ENCODE results near the gene LAMC2.

Gene LAMC2

DNA sequence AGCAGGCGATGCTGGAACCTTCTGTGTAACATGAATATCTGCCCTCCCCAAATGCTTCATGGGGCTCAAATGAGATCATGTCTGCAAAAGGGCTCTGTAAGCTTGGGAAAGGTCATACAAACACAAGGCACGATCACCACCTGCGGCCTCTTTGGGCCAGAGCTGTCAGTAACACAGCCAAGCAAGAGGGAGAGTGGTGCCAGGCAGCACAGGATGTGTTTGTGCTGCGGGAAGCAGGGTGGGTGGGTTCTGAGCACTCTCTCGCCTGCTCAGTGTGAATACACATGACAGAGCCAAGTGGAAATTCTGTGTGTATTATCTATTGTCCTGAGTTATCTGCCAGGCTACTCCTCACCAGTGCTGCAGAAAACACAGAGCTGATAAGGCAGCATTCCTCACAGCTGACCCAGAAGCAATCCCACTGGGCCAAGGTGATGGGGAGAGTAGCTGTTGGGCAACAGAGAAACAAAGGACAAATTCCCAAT is 101.2 kb downstream of the LAMC2 start:
- peak; percentile 99 for DNase-seq (ENCODE audit: low read depth)

DNA sequence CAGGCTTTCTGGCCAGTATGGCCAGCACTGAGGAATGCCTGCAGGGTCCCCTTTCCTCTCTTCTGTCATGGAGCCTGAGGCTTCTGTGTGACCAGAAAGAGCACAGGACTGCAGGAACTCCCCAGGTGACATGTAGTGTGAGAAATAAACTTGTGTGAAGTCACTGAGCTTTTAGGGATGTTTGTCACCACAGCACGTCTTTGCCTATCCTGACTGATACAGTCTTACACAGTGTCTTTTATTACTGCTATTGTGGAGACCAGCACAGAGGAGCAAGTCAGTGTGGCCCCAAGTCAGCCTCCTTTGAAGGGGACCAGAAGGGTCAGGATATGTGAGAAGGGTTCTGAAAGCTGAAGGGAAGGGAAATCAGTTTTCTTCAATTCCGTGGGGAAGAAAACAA is 102.5 kb downstream of the LAMC2 start:
- no peak for DNase-seq (ENCODE audit: low read depth)

DNA sequence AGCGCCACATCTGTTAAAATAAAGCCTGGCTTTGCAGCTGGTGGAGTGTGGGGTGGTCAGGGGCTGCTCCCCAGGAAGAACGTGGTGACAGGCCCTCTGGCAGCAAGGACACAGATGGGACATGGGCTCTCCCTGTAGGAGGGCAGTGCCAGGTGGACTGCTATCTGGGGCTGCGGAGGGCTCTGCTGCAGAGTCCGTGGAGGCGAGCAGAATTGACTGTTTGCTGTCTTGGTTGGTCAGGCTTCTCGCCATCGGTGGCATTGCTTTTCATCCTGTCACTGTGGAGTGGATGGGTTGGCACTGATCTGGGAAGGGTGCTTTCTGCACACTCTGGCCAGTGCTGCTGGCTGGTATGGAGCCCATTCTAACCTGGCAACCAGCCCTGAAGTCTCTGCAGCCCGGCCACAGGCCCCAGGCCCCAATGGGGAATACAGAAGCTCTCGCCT is 103.0 kb downstream of the LAMC2 start:
- DNase-seq (ENCODE audit: low read depth): no peak

DNA sequence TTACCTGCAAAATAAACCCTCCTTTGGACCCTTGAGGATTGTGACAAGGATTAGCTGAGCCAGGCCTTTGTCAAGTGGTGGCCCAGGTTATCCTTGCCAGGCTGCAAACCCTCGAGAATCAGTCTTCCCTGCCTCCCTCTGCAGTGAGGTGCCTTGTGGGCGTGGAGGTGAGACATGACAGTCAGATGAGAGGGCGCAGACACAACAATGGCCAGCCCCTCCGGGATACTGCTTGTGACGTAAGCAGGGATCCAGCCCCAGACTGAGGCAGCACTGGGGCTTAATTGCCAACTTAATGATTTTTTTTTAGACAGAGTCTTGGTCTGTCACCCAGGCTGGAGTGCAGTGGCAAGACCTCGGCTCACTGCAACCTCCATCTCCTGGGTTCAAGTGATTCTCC is 104.6 kb downstream of the LAMC2 start:
- no peak for DNase-seq (ENCODE audit: low read depth)

DNA sequence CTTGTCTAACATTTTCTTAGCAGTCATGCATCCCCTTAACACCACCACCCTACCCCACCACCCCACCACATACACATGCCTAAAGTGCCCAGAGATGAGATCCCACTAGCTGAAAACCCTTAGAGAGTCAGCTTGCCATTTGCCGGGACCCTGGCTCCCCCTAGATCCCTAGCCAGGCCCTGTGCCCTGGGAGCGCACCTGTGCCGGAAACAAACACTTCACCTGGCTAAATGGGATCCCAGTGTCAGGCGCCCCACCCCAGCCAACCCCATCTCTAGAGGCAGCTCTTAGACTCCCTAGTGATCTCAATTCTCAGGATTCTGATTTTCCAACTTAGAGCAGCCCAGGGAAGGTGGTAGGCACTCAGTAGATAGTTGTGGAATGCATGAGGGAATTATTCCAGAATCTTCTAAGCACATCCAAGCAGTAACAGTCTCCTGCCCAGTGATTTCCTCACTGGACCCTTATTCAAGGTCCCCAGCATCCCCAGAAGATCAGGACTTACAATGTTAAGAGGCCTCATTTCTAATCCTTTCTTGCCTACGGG is 105.2 kb downstream of the LAMC2 start:
- no peak for DNase-seq (ENCODE audit: low read depth)

DNA sequence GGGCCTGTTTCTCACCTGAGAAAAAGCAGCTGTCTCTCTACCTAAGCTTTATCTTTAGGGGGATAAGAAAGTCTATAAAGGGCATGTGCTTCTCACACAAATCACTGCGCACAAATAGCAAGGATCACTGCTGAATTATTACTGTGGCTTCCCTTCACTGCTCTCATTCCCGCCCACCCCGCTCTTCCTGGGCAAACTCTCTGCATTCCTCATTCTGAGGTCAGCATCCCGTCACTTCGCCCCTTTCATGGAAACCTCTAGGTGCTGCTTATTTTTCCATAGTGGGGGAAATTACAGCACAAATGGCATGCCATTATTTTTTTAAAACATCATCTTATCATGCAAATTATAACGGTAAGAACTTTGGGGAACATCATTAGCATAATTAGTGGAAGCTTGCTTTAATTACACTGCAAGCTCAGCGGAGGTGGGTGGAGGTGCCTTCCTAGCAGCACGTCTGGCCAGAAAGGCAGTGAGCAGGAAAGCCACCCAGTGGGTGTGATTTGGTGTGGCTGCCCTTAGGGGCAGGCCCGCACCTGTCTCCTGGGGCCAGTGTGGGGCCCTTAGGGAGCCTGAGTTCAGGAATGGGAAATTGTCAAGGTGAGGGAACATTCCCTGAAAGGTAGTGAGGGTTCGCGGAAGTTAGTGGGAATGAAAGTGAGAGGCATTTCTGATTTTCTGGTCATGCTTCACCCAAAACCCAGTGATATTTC is 105.9 kb downstream of the LAMC2 start:
- DNase-seq (ENCODE audit: low read depth): peak; percentile 96

DNA sequence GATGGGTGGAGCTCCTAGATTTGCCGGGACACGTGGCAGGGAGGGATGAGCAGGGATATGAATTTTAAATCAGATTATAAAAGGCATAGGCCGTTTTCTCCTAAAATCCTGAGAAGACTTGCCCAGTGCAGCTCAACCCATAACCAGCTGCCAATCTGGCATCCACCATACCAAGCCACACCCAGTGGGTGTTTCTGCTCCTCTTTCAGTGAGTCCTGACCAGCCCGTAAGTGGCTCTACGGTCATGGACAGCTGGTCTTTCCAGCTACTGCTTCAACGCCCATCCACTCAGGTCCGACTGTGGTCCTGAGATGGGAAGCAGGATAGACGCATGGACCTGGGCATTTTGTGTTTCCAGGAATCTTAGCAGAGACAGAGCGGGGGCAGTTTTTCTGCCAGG is 107.2 kb downstream of the LAMC2 start:
- no peak for DNase-seq (ENCODE audit: low read depth)

DNA sequence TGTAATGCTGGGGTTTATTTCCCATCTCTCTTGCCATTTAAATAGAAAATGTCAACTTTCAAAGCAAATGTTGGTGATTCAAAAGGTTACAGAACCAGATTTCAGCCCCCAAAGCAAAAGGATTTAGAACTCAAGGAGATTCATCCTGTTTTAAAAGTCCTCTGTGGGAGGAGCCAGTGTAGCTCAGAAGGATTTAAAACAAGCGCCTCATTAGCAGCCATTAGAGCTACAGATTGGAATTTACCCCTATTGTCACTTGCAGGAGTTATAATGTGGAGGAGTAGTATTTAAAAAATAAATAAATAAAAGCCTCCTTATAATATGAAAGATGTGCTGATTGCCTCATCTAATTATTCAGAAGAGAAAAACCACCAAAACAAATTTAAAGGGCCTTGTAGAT is 107.8 kb downstream of the LAMC2 start:
- DNase-seq (ENCODE audit: low read depth): no peak

All from amniotic epithelial cell (primary cell).